B cell (primary cell): Measurements from ENCODE around the gene ATF4.

Source experiments
- CTCF ChIP-seq: fragments of 200-600 bp; IDR thresholded peaks from one replicate; pipeline ENCODE4 v1.8.0; 2022; ENCODE audit warnings: antibody characterized with exemption, mild to moderate bottlenecking
- EZH2 ChIP-seq: IDR thresholded peaks from 2 replicates; pipeline ENCODE4 v1.6.1; 2012; ENCODE audit warnings: borderline replicate concordance, low read depth, mild to moderate bottlenecking, moderate library complexity, low read length; ENCODE audit not compliant: insufficient read depth, poor library complexity, severe bottlenecking

GRCh38 chr22:39545386-39546365, 25.3 kb downstream of the ATF4 start:
- TF ChIP-seq CTCF, result no peak
- no peak for TF ChIP-seq EZH2
